Measurements from ENCODE around the gene HDAC4. TPM values are rescaled to one million over a fixed set of nuclear protein-coding genes. Genes with fewer than 3 reads are reported as not detected.

HDAC4 gene
- total and polyA plus RNA-seq, 9 of the 15 experiments (the other 6 are each of a cell fraction or from before 2014, with no cell fraction given) = 0.11 to 20.2 (median 4.0) TPM

DNA sequence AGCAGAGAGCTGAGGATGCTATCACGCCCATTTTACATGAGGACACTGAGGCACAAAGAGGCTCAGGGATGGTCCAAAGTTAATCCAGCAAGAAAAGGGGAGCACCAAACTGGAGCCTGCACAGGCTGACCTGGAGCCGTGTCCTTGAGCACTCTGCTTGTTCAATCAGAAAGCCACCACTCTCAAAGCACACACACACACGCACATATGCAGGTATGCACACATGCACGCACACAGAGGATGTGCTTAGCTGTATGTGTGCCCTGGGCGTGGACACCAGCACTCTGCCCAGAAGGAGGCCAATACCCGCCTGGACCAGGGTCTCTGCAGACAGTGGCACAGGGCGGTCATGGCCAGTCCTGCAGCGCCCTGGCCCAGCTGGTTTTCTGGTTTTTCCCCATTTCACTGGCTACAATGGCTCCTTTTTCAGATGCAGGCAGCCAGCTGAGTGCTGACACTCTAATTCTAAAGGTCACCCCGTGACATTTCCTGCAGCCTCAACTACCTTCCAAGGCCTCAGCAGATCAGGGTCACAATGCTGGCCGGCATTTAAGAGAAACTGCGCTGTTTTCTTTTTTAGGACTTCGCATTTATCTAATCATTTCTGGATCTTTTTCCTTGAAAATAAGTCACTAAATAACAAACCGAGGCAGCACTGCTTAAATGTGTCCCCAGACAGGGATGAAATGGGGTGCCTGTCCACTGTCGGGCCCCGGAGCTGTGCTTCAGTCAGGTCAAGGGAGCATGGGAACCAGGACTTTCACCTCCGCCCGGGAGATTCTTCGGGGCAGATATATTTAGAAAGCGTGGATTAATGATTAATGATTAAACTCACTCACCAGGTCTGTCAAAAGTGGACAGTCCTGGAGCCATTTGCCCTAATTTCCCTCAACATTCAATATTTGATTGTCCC lies 104.5 kb downstream of the HDAC4 start:
- ATAC-seq = no peak
- Histone ChIP-seq H3K4me2 (ENCODE audit: insufficient read depth, low read length) (peak overlapping the region; percentile 67), H3K27me3 (ENCODE audit: control insufficient read depth in 2 of 2, insufficient read depth in 2 of 2, low read length in 2 of 2) (no peaks in the 10 kb centered on the region), H2AFZ (ENCODE audit: low read depth, low read length) (no peak overlapping the region), H3K9me1 (ENCODE audit: control insufficient read depth, insufficient read depth, low read length) (no peaks in the 10 kb centered on the region), H3K27ac (ENCODE audit: extremely low read depth, low read depth, low read length) (peak overlapping the region; percentile 76; the same call in 2 of the 3 replicates), H4K20me1 (replicated peaks; ENCODE audit: control insufficient read depth, insufficient read depth, low read length) (no peaks in the 10 kb centered on the region), H3K4me3 (no peak overlapping the region), H3K9me3 (replicated peaks; ENCODE audit: control insufficient read depth, insufficient read depth, low read depth, low read length) (no peaks in the 10 kb centered on the region), H3K9ac (ENCODE audit: insufficient read depth in 1 of 2, low read depth in 2 of 2, low read length in 2 of 2) (peak overlapping the region; percentile 53 to 81; a peak in 2 of 4 replicates), H3K4me1 (replicated peaks in 1 of 2; ENCODE audit: control insufficient read depth in 2 of 2, insufficient read depth in 2 of 2, low read length in 2 of 2) (peaks cover 42 to 62% of the 10 kb centered on the region in 2 experiments; a peak in 4 of 5 replicates), H3K36me3 (ENCODE audit: control insufficient read depth, insufficient read depth, low read length) (no peaks in the 10 kb centered on the region), H3K79me2 (ENCODE audit: control insufficient read depth, insufficient read depth, low read length) (peaks cover 45% of the 10 kb centered on the region)
- BruUV-seq (replicated peaks) = no TSS peak
- CTCF ChIA-PET (ENCODE audit: low intra/inter-chr PET ratio) = no interaction called here
- no peak for FAIRE-seq
- intact Hi-C loops (cut with micrococcal nuclease) = no loop called here
- in situ Hi-C loops (cut with MboI) = no loop called here
- 86% methylated on average over 10 of the region's 19 CpGs for WGBS (ENCODE audit: insufficient coverage, low coverage, missing lambda C conversion rate)
- TF ChIP-seq, protein P1, sequence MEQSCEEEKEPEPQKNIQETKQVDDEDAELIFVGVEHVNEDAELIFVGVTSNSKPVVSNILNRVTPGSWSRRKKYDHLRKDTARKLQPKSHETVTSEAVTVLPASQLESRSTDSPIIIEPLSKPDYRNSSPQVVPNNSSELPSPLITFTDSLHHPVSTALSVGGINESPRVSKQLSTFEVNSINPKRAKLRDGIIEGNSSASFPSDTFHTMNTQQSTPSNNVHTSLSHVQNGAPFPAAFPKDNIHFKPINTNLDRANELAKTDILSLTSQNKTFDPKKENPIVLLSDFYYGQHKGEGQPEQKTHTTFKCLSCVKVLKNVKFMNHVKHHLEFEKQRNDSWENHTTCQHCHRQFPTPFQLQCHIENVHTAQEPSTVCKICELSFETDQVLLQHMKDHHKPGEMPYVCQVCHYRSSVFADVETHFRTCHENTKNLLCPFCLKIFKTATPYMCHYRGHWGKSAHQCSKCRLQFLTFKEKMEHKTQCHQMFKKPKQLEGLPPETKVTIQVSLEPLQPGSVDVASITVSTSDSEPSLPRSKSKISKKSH (CRISPR knock-in tag; IDR thresholded peaks at IDR 0.05) = no peak
- TF ChIP-seq ZSCAN32 (CRISPR knock-in tag; IDR thresholded peaks at IDR 0.05) = no peak
- no peak for TF ChIP-seq RBM22 (IDR thresholded peaks at IDR 0.05; ENCODE audit: low read depth, low read length, poor library complexity, severe bottlenecking)
- TF ChIP-seq DMBX1 (CRISPR knock-in tag; IDR thresholded peaks at IDR 0.05; ENCODE audit: borderline replicate concordance) = no peak
- no peak for TF ChIP-seq CXXC5 (CRISPR knock-in tag; IDR thresholded peaks at IDR 0.05)
- TF ChIP-seq ZNF395 (CRISPR knock-in tag; IDR thresholded peaks at IDR 0.05) = no peak
- TF ChIP-seq HBP1 (CRISPR knock-in tag; IDR thresholded peaks at IDR 0.05) = no peak
- POLR2A ChIA-PET = no interaction called here
- DNase-seq (ENCODE audit: extremely low read depth in 1 of 4, low spot score in 3 of 4) = no peak
